ENCODE results near the gene PYGO2.

DNA sequence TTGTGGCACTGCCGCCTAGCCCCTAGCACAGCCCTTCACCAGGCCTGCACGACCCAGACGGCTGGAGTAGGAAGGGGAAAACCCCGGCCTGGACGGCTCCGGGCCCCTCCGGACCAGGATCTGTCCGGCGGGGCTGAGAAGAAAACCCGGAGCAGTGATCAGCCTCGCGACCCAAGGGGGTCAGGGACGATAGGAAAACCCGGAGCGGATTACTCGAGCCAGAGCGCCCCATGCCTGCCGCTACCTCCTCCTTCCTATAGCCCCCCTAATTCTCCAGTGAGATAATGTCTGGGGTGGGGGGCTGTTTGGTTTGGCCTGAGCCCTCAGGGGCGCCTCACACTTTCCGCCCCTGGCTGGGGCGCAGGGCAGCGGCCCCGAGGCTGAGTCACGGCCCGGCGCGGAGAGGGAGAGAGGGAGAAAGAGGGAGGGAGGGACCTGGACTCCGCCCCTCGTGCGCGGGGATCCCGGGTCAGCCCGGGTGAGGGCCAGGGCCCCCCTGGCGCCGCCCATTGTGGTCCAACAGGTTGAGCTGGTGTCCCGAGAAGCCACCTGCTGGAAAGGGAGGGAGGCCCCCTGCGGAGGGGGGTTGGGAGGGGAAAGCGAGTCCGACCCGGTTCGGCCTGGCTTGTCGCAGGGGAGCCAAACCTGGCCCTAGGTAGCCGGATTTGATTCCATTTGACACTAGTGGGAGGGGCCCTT lies 39.3 kb upstream of the PYGO2 start:
- TF ChIP-seq POLR2AphosphoS5 (IDR thresholded peaks at IDR 0.05; ENCODE audit: borderline replicate concordance, low read depth, low read length) (no peak; the same call in 1 of the 2 replicates), EZH2 (IDR thresholded peaks at IDR 0.05) (no peak)

Measured in SK-N-MC (cell line).